ENCODE measurements around the gene GJA5. TPM values are rescaled to one million over a fixed set of nuclear protein-coding genes. Genes with fewer than 3 reads are reported as not detected.

The GJA5 gene
- total RNA-seq, 4 donors from 2014 or later = 2.7 to 50.7 (median 20.2) TPM

DNA sequence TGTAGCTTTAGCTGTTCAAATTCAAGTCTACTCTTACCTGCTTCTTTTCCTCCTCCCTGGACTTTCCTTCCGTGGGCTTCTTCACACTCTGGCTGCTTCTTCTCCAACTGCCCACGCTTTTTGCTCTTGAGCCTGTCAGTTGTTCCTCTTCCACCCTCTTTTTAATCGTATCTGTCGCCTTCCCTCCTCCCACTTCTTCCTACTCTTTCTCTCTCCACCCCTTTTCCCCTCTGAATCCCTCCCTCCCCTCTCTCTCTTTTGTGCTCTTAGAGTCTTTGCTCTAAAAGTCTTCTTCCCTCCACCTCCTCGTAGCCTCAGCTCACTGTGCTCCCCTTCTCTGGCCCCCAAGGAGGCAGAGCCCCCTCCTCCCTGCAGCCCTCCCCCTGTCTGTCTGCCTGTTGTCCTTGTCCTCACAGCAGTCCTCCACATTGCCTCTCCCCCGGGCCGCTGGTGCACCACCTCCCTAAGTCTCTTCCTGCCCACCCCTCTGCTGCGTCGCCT, 12.9 kb upstream of the GJA5 start:
- WGBS, 2 donors = 19% methylated on average over 9 of the region's 9 CpGs
- no peak for TF ChIP-seq POLR2A (IDR thresholded peaks at IDR 0.05)
- TF ChIP-seq, protein P1, sequence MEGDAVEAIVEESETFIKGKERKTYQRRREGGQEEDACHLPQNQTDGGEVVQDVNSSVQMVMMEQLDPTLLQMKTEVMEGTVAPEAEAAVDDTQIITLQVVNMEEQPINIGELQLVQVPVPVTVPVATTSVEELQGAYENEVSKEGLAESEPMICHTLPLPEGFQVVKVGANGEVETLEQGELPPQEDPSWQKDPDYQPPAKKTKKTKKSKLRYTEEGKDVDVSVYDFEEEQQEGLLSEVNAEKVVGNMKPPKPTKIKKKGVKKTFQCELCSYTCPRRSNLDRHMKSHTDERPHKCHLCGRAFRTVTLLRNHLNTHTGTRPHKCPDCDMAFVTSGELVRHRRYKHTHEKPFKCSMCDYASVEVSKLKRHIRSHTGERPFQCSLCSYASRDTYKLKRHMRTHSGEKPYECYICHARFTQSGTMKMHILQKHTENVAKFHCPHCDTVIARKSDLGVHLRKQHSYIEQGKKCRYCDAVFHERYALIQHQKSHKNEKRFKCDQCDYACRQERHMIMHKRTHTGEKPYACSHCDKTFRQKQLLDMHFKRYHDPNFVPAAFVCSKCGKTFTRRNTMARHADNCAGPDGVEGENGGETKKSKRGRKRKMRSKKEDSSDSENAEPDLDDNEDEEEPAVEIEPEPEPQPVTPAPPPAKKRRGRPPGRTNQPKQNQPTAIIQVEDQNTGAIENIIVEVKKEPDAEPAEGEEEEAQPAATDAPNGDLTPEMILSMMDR (IDR thresholded peaks at IDR 0.05) = no peak
- TF ChIP-seq EP300 (IDR thresholded peaks at IDR 0.05) = no peak
- Histone ChIP-seq H3K36me3 (no peaks in the 10 kb centered on the region), H3K9me3 (no peaks in the 10 kb centered on the region), H3K27me3 (no peaks in the 10 kb centered on the region), H3K27ac (peak overlapping the region in 1 of 4 donors; percentile 28), H3K4me3 (peak overlapping the region in 1 of 4 donors; percentile 12), H3K4me1 (peaks cover 0 to 12% (median 0%) of the 10 kb centered on the region in 4 donors)
- no peak for DNase-seq (ENCODE audit: low spot score in 2 of 2)

DNA sequence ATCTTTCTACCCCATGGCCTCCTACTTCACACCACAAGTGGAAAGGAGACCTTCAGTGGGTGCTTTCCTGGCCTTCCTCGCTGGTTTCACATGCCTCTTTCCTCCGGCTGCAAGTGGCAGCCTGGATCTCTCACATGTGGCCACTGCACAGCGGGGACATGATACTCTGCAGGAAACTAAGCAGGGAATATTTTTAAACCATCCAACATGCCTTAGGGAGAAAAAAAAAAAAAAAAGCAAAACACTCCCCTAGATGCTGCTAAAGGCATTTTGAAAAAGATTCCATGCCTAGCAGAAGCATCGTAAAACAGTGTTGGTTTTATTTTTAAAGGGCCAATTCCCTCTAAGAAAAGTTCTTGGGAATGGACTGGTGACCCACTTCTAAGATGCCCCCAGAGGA, 12.2 kb upstream of the GJA5 start:
- no peaks in the 10 kb centered on the region for H3K27me3 ChIP-seq
- H3K9me3 ChIP-seq = no peaks in the 10 kb centered on the region
- WGBS, 2 donors = 45 to 47% methylated on average over 4 of the region's 4 CpGs
- no peak overlapping the region for H3K27ac ChIP-seq
- TF ChIP-seq POLR2A (IDR thresholded peaks at IDR 0.05) = no peak
- TF ChIP-seq, protein P1 (IDR thresholded peaks at IDR 0.05) = no peak
- TF ChIP-seq EP300 (IDR thresholded peaks at IDR 0.05) = no peak
- no peak for DNase-seq (ENCODE audit: low spot score in 2 of 2)
- peaks cover 0 to 12% (median 0%) of the 10 kb centered on the region in 4 donors for H3K4me1 ChIP-seq
- H3K4me3 ChIP-seq = peak overlapping the region in 1 of 4 donors; percentile 12
- H3K36me3 ChIP-seq = no peaks in the 10 kb centered on the region

- H3K4me1 ChIP-seq = peaks cover 0 to 12% (median 0%) of the 10 kb centered on the region in 4 donors
- no peaks in the 10 kb centered on the region for H3K36me3 ChIP-seq
- no peaks in the 10 kb centered on the region for H3K9me3 ChIP-seq
- H3K27ac ChIP-seq = peak overlapping the region in 1 of 4 donors; percentile 10
- TF ChIP-seq, protein P1 (IDR thresholded peaks at IDR 0.05) = no peak
- peak in 1 of 2 donors; percentile 7 for TF ChIP-seq EP300 (IDR thresholded peaks at IDR 0.05)
- TF ChIP-seq POLR2A (IDR thresholded peaks at IDR 0.05) = no peak
- no peaks in the 10 kb centered on the region for H3K27me3 ChIP-seq
- 61 to 73% methylated on average over 10 of the region's 10 CpGs for WGBS, 2 donors
- no peak for DNase-seq (ENCODE audit: low spot score in 2 of 2)
- peak overlapping the region in 1 of 4 donors; percentile 12 for H3K4me3 ChIP-seq
Measured at GRCh38 chr1:147771226-147772125, 11.1 kb upstream of the GJA5 start.

DNA sequence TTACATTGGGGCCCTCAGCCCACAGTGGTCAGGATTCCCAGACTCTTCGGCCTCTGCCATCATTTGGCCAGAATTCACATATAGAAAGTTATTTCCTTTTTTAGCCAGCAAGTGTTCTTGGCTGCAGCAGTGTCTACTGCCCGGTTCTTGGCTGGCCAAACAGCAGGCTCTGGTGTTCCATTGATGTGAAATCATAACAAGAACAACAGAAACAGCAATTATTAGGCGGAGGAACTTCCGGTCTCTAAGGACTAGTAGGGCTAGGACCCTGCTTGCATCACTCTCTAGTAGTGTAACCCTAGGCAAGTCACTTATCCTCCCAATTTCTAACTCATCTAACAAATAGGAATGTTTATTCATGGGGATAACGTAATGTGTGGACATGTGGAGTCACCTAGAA, 8.7 kb upstream of the GJA5 start:
- DNase-seq (ENCODE audit: low spot score in 2 of 2) = no peak
- 43 to 46% methylated on average over 5 of the region's 5 CpGs for WGBS, 2 donors
- H3K4me1 ChIP-seq = peaks cover 0 to 12% (median 0%) of the 10 kb centered on the region in 4 donors

More for the DNA sequence above, 8.7 kb upstream of the GJA5 start:
- no peaks in the 10 kb centered on the region for H3K27me3 ChIP-seq
- H3K36me3 ChIP-seq = no peaks in the 10 kb centered on the region
- H3K9me3 ChIP-seq = no peaks in the 10 kb centered on the region
- no peak overlapping the region for H3K4me3 ChIP-seq
- TF ChIP-seq EP300 (IDR thresholded peaks at IDR 0.05) (no peak), POLR2A (IDR thresholded peaks at IDR 0.05) (no peak)
- TF ChIP-seq, protein P1 (IDR thresholded peaks at IDR 0.05) = no peak
- H3K27ac ChIP-seq = no peak overlapping the region
